ENCODE measurements around the gene NQO1.

Gene NQO1

DNA sequence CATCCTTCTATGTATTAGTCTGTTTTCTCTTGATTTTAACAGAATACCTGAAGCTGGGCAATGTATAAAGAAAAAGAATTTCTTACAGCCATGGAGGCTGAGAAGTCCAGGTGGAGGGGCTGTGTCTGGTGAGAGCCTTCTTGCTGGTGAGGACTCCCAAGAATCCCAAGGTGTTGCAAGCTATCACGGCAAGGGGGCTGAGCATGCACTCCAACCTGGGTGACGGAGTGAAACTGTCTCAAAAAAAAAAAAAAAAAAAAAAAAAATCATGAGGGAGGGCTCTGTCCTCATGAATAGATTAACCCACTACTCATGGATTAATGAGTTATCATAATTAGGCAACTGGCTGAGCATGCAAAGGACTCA is 19.4 kb downstream of the NQO1 start:
- H3K27ac ChIP-seq (ENCODE audit: extremely low read depth, low read depth, low read length) = no peak overlapping the region
- ChIA-PET POLR2A (interaction anchor here (0.7 to 1.5 kb wide), 2 partner anchors 48 to 87 kb away, joined by 3 to 4 read pairs; partner anchors contain the start of gene NOB1), CTCF (interaction anchor here (0.6 to 1.4 kb wide), 4 partner anchors 48 to 393 kb away, joined by 3 to 5 read pairs (median 4); partner anchors contain the start of gene NOB1)
- no peaks in the 10 kb centered on the region for H3K4me1 ChIP-seq (ENCODE audit: control insufficient read depth, insufficient read depth, low read length)
- H3K36me3 ChIP-seq (ENCODE audit: control insufficient read depth in 2 of 2, insufficient read depth in 1 of 2, low read length in 2 of 2) = peaks cover 0 to 15% of the 10 kb centered on the region in 2 experiments; a peak in 2 of 3 replicates
- no peaks in the 10 kb centered on the region for H3K9me3 ChIP-seq (ENCODE audit: control insufficient read depth, insufficient read depth, low read depth, low read length)
- no peak for TF ChIP-seq ZFP37 (tag by site-specific recombination; IDR thresholded peaks at IDR 0.05)
- TF ChIP-seq ZNF664 (tag by site-specific recombination; IDR thresholded peaks at IDR 0.05) = no peak
- H3K4me3 ChIP-seq (ENCODE audit: low read depth, low read length) = no peak overlapping the region

DNA sequence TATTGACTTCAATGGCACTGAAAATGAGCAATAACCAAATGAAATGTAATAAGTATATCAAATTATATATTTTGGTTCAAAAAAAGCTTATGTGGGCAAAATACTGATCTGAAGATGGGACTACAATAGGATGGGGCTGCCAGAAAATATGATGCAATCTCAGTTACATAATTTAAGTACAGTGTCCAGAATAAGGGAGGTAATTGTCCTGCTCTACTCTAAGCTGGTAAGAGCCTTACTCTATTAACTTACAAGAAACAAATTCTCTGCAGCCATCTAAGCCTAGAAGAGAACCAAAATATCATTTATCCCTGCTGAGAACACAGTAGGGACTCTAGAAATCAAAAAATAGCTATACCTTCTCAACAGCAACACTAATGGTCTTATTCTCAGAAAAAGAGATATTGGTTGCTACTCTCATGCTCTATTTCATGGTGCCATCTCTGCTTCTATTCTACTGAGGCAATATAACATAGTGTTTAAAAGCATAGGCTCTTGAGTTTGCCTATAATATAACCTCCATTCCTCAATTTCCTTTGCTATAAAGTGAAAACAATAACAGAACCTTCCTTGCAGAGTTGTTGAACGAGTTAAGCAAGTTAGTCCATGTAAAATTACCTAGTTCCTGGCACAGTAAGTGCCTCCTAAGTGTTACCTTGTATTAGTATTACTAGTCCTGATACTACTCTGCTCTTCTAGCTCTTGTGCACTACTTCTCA is 19.9 kb downstream of the NQO1 start:
- POLR2A ChIA-PET = interaction anchor here (0.7 to 1.5 kb wide), 2 partner anchors 48 to 88 kb away, joined by 3 to 4 read pairs; partner anchors contain the start of gene NOB1
- no peak overlapping the region for H3K27ac ChIP-seq (ENCODE audit: extremely low read depth, low read depth, low read length)

DNA sequence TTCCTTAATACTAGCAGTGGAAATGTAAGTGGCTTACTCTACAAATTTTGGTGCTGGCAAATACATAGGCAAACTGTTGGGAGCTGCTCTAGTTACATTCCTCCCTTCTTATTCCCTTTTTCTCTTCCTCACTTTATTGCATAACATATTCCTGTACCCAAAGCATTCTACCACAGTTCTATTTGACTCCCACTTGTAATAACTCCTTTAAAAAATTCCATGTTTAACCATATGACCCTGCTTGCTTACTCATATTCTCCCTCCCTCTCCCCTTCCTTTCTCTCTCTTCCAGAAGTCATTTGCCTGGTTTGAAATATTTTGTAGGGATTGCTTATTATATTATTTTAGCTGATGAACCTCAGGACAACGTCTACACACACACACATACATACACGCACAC is 22.7 kb downstream of the NQO1 start:
- ChIA-PET CTCF (interaction anchor here (0.9 to 2.1 kb wide), 5 partner anchors 11 to 308 kb away, joined by 3 to 7 read pairs (median 4); partner anchors contain the start of gene NOB1), POLR2A (interaction anchor here (0.5 kb wide), 1 partner anchor 18 kb away, joined by 3 read pairs; no protein-coding TSS in a partner anchor)
- peaks cover 0 to 27% of the 10 kb centered on the region in 2 experiments; a peak in 2 of 3 replicates for H3K36me3 ChIP-seq (ENCODE audit: control insufficient read depth in 2 of 2, insufficient read depth in 1 of 2, low read length in 2 of 2)
- H3K27ac ChIP-seq (ENCODE audit: extremely low read depth, low read depth, low read length) = no peak overlapping the region
- H3K4me3 ChIP-seq (ENCODE audit: low read depth, low read length) = no peak overlapping the region
- TF ChIP-seq GLIS2 (tag by site-specific recombination; IDR thresholded peaks at IDR 0.05) (no peak), ZNF266 (tag by site-specific recombination; IDR thresholded peaks at IDR 0.05; ENCODE audit: low read depth) (no peak), ZBTB8A (tag by site-specific recombination; IDR thresholded peaks at IDR 0.05) (no peak), ZNF121 (tag by site-specific recombination; IDR thresholded peaks at IDR 0.05) (no peak), ZNF324 (tag by site-specific recombination; IDR thresholded peaks at IDR 0.05) (no peak), ZNF529 (tag by site-specific recombination; IDR thresholded peaks at IDR 0.05; ENCODE audit: insufficient replicate concordance) (no peak), KLF1 (tag by site-specific recombination; IDR thresholded peaks at IDR 0.05) (no peak), ZBTB48 (tag by site-specific recombination; IDR thresholded peaks at IDR 0.05) (no peak), ZNF571 (tag by site-specific recombination; IDR thresholded peaks at IDR 0.05) (no peak), ZNF335 (tag by site-specific recombination; conservative IDR thresholded peaks at IDR 0.05) (no peak), ZNF48 (tag by site-specific recombination; IDR thresholded peaks at IDR 0.05) (no peak), MYNN (tag by site-specific recombination; IDR thresholded peaks at IDR 0.05; ENCODE audit: borderline replicate concordance) (no peak), IKZF3 (tag by site-specific recombination; IDR thresholded peaks at IDR 0.05) (no peak), ZBTB7A (tag by site-specific recombination; IDR thresholded peaks at IDR 0.05; ENCODE audit: low read depth) (no peak), PRDM1 (tag by site-specific recombination; IDR thresholded peaks at IDR 0.05) (no peak)
- TF ChIP-seq, protein P1, sequence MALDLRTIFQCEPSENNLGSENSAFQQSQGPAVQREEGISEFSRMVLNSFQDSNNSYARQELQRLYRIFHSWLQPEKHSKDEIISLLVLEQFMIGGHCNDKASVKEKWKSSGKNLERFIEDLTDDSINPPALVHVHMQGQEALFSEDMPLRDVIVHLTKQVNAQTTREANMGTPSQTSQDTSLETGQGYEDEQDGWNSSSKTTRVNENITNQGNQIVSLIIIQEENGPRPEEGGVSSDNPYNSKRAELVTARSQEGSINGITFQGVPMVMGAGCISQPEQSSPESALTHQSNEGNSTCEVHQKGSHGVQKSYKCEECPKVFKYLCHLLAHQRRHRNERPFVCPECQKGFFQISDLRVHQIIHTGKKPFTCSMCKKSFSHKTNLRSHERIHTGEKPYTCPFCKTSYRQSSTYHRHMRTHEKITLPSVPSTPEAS (tag by site-specific recombination; IDR thresholded peaks at IDR 0.05) = no peak
- TF ChIP-seq, protein P2, sequence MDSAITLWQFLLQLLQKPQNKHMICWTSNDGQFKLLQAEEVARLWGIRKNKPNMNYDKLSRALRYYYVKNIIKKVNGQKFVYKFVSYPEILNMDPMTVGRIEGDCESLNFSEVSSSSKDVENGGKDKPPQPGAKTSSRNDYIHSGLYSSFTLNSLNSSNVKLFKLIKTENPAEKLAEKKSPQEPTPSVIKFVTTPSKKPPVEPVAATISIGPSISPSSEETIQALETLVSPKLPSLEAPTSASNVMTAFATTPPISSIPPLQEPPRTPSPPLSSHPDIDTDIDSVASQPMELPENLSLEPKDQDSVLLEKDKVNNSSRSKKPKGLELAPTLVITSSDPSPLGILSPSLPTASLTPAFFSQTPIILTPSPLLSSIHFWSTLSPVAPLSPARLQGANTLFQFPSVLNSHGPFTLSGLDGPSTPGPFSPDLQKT (IDR thresholded peaks at IDR 0.05; ENCODE audit: borderline replicate concordance, low read depth, low read length) = no peak
- no peaks in the 10 kb centered on the region for H3K9me3 ChIP-seq (ENCODE audit: control insufficient read depth, insufficient read depth, low read depth, low read length)
- H3K4me1 ChIP-seq (ENCODE audit: control insufficient read depth, insufficient read depth, low read length) = no peaks in the 10 kb centered on the region

More for the DNA sequence above, 19.9 kb downstream of the NQO1 start:
- TF ChIP-seq, protein P3, sequence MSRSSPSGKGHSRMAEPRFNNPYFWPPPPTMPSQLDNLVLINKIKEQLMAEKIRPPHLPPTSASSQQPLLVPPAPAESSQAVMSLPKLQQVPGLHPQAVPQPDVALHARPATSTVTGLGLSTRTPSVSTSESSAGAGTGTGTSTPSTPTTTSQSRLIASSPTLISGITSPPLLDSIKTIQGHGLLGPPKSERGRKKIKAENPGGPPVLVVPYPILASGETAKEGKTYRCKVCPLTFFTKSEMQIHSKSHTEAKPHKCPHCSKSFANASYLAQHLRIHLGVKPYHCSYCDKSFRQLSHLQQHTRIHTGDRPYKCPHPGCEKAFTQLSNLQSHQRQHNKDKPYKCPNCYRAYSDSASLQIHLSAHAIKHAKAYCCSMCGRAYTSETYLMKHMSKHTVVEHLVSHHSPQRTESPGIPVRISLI (tag by site-specific recombination; IDR thresholded peaks at IDR 0.05) = 0 out of 2 replicates have a peak, but pooled peaks have one; percentile 25
- no peak for TF ChIP-seq ZNF202 (tag by site-specific recombination; IDR thresholded peaks at IDR 0.05; ENCODE audit: borderline replicate concordance)
- no peaks in the 10 kb centered on the region for H3K9me3 ChIP-seq (ENCODE audit: control insufficient read depth, insufficient read depth, low read depth, low read length)
- CTCF ChIA-PET = interaction anchor here (0.6 to 1.4 kb wide), 5 partner anchors 44 to 394 kb away, joined by 3 to 5 read pairs (median 3); partner anchors contain the start of gene NOB1
- no peak overlapping the region for H3K4me3 ChIP-seq (ENCODE audit: low read depth, low read length)
- no peaks in the 10 kb centered on the region for H3K4me1 ChIP-seq (ENCODE audit: control insufficient read depth, insufficient read depth, low read length)
- peaks cover 0 to 19% of the 10 kb centered on the region in 2 experiments; a peak in 2 of 3 replicates for H3K36me3 ChIP-seq (ENCODE audit: control insufficient read depth in 2 of 2, insufficient read depth in 1 of 2, low read length in 2 of 2)

Data from HEK293 (cell line).